ENCODE data around the gene GNB5. TPM values are rescaled to one million over a fixed set of nuclear protein-coding genes. Genes with fewer than 3 reads are reported as not detected.

Gene GNB5
- total RNA-seq, 1 donor from 2014 or later = 25.6 TPM

DNA sequence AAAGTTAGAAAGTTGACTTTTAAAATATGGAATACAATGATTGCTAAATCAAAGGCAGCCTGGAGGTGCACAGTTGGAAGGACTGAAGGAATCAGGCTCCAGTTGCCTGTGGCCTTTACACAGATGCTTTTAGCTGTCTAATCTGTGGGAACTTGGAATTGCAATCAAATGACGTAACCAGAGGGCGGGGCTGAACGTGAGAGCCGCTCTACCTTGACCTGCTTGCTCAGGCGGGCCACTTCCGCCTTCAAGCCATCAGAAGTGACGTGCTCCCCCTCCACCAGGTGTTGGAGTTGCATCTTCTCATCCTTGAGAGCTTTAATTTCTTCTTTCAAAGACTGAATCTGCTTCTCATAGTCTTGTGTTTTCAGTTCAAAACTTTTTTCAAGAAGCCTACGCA is 37.7 kb upstream of the GNB5 start:
- no peak overlapping the region for H3K4me2 ChIP-seq (ENCODE audit: low read length)
- H3K27ac Mint-ChIP-seq (ENCODE audit: unreplicated experiment) = no peak overlapping the region
- DNase-seq (ENCODE audit: low read depth) (no peak), FAIRE-seq (no peak)
- no peak overlapping the region for H3K4me3 ChIP-seq (ENCODE audit: insufficient read depth, low read depth, low read length)
- no peak overlapping the region for H3K4me3 Mint-ChIP-seq (ENCODE audit: unreplicated experiment)
- H2AFZ ChIP-seq (ENCODE audit: low read depth, low read length) = no peak overlapping the region
- peaks cover 19% of the 10 kb centered on the region for H3K4me1 Mint-ChIP-seq (ENCODE audit: low read depth, unreplicated experiment)
- no peaks in the 10 kb centered on the region for H3K9me3 Mint-ChIP-seq (ENCODE audit: unreplicated experiment)
- H3K9ac ChIP-seq (ENCODE audit: low read length) = no peak overlapping the region
- no peaks in the 10 kb centered on the region for H4K20me1 ChIP-seq (ENCODE audit: insufficient read depth, low read length)
- H3K27me3 Mint-ChIP-seq (ENCODE audit: low read depth, unreplicated experiment) = no peaks in the 10 kb centered on the region
- H3K9me3 ChIP-seq (ENCODE audit: insufficient read depth, low read depth, low read length) = no peaks in the 10 kb centered on the region
- H3K36me3 ChIP-seq (ENCODE audit: insufficient read depth, low read length) = no peaks in the 10 kb centered on the region
- H3K27ac ChIP-seq (ENCODE audit: low read depth, low read length) = no peak overlapping the region
- no peaks in the 10 kb centered on the region for H3K36me3 Mint-ChIP-seq (ENCODE audit: low read depth, unreplicated experiment)
- H3K27me3 ChIP-seq (ENCODE audit: insufficient read depth, low read length) = peaks cover 2% of the 10 kb centered on the region
- TF ChIP-seq, protein P1, sequence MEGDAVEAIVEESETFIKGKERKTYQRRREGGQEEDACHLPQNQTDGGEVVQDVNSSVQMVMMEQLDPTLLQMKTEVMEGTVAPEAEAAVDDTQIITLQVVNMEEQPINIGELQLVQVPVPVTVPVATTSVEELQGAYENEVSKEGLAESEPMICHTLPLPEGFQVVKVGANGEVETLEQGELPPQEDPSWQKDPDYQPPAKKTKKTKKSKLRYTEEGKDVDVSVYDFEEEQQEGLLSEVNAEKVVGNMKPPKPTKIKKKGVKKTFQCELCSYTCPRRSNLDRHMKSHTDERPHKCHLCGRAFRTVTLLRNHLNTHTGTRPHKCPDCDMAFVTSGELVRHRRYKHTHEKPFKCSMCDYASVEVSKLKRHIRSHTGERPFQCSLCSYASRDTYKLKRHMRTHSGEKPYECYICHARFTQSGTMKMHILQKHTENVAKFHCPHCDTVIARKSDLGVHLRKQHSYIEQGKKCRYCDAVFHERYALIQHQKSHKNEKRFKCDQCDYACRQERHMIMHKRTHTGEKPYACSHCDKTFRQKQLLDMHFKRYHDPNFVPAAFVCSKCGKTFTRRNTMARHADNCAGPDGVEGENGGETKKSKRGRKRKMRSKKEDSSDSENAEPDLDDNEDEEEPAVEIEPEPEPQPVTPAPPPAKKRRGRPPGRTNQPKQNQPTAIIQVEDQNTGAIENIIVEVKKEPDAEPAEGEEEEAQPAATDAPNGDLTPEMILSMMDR (IDR thresholded peaks at IDR 0.05; ENCODE audit: insufficient read depth, low read depth, low read length) = no peak
- no peak for TF ChIP-seq EZH2 (IDR thresholded peaks at IDR 0.05; ENCODE audit: insufficient read depth, low read length)
- H3K79me2 ChIP-seq (ENCODE audit: insufficient read depth, low read length) = no peaks in the 10 kb centered on the region
- no peaks in the 10 kb centered on the region for H3K4me1 ChIP-seq (ENCODE audit: insufficient read depth, low read length)

DNA sequence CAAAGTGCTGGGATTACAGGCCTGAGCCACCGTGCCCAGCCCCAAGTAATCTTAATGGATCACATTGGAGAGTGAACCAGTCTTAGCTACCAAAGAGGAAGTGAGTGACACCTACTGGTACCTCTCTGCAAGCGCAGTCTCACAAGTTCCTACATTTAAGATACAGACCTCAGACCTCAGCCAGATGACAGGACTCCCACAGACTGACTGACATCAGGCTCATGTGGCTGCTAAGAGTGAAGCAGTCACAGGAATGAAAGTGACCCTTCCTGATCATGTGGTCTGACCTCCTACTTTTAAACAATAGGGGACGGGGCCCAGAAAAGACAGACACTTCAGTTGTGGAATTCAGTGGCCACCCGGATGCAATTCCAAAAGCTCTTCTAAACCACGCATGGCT is 36.3 kb upstream of the GNB5 start:
- H3K27ac ChIP-seq (ENCODE audit: low read depth, low read length) = no peak overlapping the region
- no peak for FAIRE-seq
- H3K27me3 ChIP-seq (ENCODE audit: insufficient read depth, low read length) = no peaks in the 10 kb centered on the region
- H3K9me3 ChIP-seq (ENCODE audit: insufficient read depth, low read depth, low read length) = no peaks in the 10 kb centered on the region
- H3K4me3 ChIP-seq (ENCODE audit: insufficient read depth, low read depth, low read length) = no peak overlapping the region
- H3K27ac Mint-ChIP-seq (ENCODE audit: unreplicated experiment) = peak overlapping the region; percentile 62
- H3K36me3 Mint-ChIP-seq (ENCODE audit: low read depth, unreplicated experiment) = peaks cover 7% of the 10 kb centered on the region
- no peaks in the 10 kb centered on the region for H3K9me3 Mint-ChIP-seq (ENCODE audit: unreplicated experiment)
- H3K79me2 ChIP-seq (ENCODE audit: insufficient read depth, low read length) = no peaks in the 10 kb centered on the region
- no peak overlapping the region for H3K4me2 ChIP-seq (ENCODE audit: low read length)
- H4K20me1 ChIP-seq (ENCODE audit: insufficient read depth, low read length) = no peaks in the 10 kb centered on the region
- peak; percentile 70 for DNase-seq (ENCODE audit: low read depth)
- H3K27me3 Mint-ChIP-seq (ENCODE audit: low read depth, unreplicated experiment) = peaks cover 3% of the 10 kb centered on the region
- H2AFZ ChIP-seq (ENCODE audit: low read depth, low read length) = no peak overlapping the region
- no peaks in the 10 kb centered on the region for H3K4me1 ChIP-seq (ENCODE audit: insufficient read depth, low read length)
- no peaks in the 10 kb centered on the region for H3K36me3 ChIP-seq (ENCODE audit: insufficient read depth, low read length)
- H3K4me1 Mint-ChIP-seq (ENCODE audit: low read depth, unreplicated experiment) = peaks cover 10% of the 10 kb centered on the region
- TF ChIP-seq, protein P1 (IDR thresholded peaks at IDR 0.05; ENCODE audit: insufficient read depth, low read depth, low read length) = peak; percentile 80
- TF ChIP-seq EZH2 (IDR thresholded peaks at IDR 0.05; ENCODE audit: insufficient read depth, low read length) = no peak
- peak overlapping the region; percentile 45 for H3K4me3 Mint-ChIP-seq (ENCODE audit: unreplicated experiment)
- H3K9ac ChIP-seq (ENCODE audit: low read length) = no peak overlapping the region

DNA sequence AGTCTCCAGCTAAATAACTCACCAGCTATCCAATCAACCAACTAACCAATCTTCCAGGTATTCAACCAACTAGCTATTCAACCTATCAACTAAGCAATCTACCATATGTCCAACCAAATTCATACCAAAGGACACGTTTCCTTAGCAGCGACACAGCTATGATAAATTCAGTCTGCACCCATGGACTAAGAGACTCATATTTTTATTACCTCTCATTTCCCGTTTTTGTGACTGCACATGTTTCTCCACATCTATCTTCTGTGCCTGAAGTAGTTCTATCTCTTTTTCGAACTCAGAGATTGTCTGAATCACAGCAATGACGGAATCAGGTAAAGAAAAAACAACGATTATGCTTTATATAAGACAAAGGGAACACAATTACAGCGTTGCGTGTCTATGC is 34.0 kb upstream of the GNB5 start:
- no peaks in the 10 kb centered on the region for H3K9me3 ChIP-seq (ENCODE audit: insufficient read depth, low read depth, low read length)
- no peak for FAIRE-seq

More for the DNA sequence above, 34.0 kb upstream of the GNB5 start:
- Histone ChIP-seq H4K20me1 (ENCODE audit: insufficient read depth, low read length) (no peaks in the 10 kb centered on the region), H3K4me3 (ENCODE audit: insufficient read depth, low read depth, low read length) (no peak overlapping the region), H3K4me1 (ENCODE audit: insufficient read depth, low read length) (peaks cover 2% of the 10 kb centered on the region), H3K79me2 (ENCODE audit: insufficient read depth, low read length) (no peaks in the 10 kb centered on the region), H3K4me2 (ENCODE audit: low read length) (no peak overlapping the region), H3K36me3 (ENCODE audit: insufficient read depth, low read length) (no peaks in the 10 kb centered on the region), H3K27me3 (ENCODE audit: insufficient read depth, low read length) (no peaks in the 10 kb centered on the region), H3K9ac (ENCODE audit: low read length) (no peak overlapping the region), H3K27ac (ENCODE audit: low read depth, low read length) (no peak overlapping the region), H2AFZ (ENCODE audit: low read depth, low read length) (no peak overlapping the region)
- no peak for DNase-seq (ENCODE audit: low read depth)
- TF ChIP-seq EZH2 (IDR thresholded peaks at IDR 0.05; ENCODE audit: insufficient read depth, low read length) = no peak
- TF ChIP-seq, protein P1 (IDR thresholded peaks at IDR 0.05; ENCODE audit: insufficient read depth, low read depth, low read length) = no peak
- peaks cover 11% of the 10 kb centered on the region for H3K36me3 Mint-ChIP-seq (ENCODE audit: low read depth, unreplicated experiment)
- peaks cover 8% of the 10 kb centered on the region for H3K4me1 Mint-ChIP-seq (ENCODE audit: low read depth, unreplicated experiment)
- H3K27ac Mint-ChIP-seq (ENCODE audit: unreplicated experiment) = no peak overlapping the region
- H3K27me3 Mint-ChIP-seq (ENCODE audit: low read depth, unreplicated experiment) = peaks cover 5% of the 10 kb centered on the region
- no peaks in the 10 kb centered on the region for H3K9me3 Mint-ChIP-seq (ENCODE audit: unreplicated experiment)
- H3K4me3 Mint-ChIP-seq (ENCODE audit: unreplicated experiment) = no peak overlapping the region
